Stimulated activated CD4-positive, alpha-beta T cell treated with anti-CD3 and anti-CD28 coated beads, Interleukin-4, amount 100 ng/mL, for 4 hours (primary cell): ENCODE measurements around the gene NLRP12.
"Not testable (repeated sequence)": the region's sequence is repeated elsewhere in the genome, so short reads cannot be mapped to it uniquely, and the experiment has no call there.

Experiments
- DNase-seq, 2 experiments: peaks; one replicate each; pipeline ENCODE4 v3.0.0-alpha.2; 2020

The NLRP12 gene

GRCh38 chr19:53828531-53828930 is 4.4 kb upstream of the NLRP12 start:
- DNase-seq = no peak

GRCh38 chr19:53826876-53827275 is 2.8 kb upstream of the NLRP12 start:
- DNase-seq = no peak

DNA sequence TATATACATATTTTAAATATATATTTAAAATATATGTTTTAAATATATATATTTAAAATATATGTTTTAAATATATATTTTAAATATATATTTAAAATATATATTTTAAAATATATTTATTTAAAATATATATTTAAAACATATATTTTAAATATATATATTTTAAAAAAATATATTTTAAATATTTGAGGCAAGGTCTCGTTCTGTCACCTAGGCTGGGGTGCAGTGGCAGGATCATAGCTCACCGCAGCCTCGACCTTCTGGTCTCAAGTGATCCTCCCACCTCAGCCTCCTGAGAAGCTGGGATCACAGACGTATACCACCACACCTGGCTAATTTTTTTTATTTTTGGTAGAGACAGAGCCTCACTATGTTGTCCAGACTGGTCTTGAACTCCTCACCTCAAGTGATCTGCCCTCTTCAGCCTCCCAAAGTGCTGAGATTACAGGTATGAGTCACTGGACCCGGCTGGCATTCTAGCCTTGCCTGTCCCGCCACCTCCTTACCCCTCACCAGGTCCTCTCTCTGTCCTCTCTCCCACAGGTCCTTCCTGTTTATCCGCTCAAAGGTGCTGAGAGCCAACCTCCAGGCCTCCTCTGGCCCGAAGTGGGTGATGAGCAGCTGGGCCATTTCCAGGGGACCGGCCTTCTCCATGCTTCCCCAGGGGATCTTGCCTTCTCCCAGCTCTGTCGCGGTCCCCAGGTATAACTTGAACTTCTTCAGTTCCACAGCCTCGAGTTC is 564 bp downstream of the NLRP12 start:
- no peak for DNase-seq

GRCh38 chr19:53819861-53820260 is 4.3 kb downstream of the NLRP12 start:
- DNase-seq = no peak

DNA sequence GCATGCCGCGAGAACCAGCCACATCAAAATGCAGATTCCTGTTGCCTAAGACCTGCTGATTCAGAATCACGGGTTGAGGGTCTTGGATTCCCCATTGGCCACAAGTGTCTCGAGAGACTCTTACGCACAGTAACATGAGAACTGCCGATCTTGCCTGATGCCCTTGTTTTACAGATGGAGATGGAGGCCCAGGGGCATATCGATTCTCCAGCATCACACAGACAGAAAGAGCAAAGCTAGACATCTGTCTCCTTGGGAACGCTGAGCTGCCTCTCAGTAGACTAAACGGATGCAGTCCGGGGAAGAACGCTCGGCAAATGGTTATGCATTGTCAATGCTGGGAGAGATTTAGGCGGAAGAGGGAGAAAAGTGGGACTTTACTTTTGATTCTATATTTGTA is 5.4 kb downstream of the NLRP12 start:
- no peak for DNase-seq

- no peak for DNase-seq
Observed at GRCh38 chr19:53813996-53814395, 10.1 kb downstream of the NLRP12 start.

- DNase-seq = no peak
Observed at GRCh38 chr19:53812335-53812734, 11.8 kb downstream of the NLRP12 start.

GRCh38 chr19:53810891-53811290 is 13.2 kb downstream of the NLRP12 start:
- no peak for DNase-seq

DNA sequence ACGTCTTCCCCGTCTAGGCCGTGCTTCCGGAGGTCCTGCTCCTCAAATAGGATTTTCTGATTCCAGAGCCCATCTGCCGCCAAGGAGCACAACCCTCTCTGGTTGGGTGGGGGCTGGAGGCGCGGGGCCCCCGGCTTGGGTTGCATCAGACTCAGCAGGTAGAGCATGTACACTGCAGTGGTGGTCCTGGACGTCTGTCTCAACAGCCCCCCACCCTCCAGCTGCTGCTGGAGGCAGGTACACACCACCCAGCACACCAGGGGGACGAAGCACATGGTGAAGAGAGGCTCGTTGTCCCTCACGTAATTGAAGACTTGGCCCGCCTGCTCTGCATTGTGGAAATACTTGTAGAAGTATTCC is 13.9 kb downstream of the NLRP12 start:
- no peak for DNase-seq

- no peak for DNase-seq
Observed at GRCh38 chr19:53809518-53810186, 14.5 kb downstream of the NLRP12 start.

DNA sequence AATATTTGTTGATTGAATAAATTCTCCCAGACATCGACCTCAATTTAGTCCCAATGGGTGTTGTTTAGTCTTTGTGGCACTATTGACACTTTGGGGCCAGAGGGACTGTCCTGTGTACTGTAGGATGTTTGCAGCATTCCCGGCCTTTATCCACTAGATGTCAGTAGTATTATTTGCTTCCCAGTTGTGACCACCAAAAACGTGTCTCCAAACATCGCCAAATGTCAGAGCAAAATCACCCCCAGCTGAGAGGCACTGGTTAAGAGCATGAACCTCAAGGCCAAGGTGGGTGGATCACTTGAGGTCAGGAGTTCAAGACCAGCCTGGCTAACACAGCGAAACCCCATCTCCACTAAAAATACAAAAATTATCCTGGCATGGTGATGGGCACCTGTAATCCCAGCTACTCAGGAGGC is 15.4 kb downstream of the NLRP12 start:
- no peak for DNase-seq

GRCh38 chr19:53801257-53801656 is 22.9 kb downstream of the NLRP12 start:
- no peak for DNase-seq

DNA sequence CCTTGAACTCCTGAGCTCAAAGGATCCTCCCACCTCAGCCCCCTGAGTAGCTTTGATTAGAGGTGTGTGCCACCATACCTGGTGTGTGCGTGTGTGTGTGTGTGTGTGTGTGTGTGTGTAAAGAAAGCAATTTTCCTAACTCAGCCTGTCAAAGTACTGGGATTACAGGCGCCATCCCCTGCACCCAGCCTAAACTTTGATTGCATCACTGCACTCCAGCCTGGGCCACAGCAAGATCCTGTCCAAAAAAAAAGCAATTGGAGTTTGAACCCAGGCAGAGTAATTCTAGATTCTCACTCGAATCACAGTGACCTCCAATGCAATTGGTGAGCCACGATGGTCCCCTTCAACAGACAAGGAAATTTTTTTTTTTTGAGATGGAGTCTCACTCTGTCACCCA is 29.1 kb downstream of the NLRP12 start:
- DNase-seq = no peak

DNA sequence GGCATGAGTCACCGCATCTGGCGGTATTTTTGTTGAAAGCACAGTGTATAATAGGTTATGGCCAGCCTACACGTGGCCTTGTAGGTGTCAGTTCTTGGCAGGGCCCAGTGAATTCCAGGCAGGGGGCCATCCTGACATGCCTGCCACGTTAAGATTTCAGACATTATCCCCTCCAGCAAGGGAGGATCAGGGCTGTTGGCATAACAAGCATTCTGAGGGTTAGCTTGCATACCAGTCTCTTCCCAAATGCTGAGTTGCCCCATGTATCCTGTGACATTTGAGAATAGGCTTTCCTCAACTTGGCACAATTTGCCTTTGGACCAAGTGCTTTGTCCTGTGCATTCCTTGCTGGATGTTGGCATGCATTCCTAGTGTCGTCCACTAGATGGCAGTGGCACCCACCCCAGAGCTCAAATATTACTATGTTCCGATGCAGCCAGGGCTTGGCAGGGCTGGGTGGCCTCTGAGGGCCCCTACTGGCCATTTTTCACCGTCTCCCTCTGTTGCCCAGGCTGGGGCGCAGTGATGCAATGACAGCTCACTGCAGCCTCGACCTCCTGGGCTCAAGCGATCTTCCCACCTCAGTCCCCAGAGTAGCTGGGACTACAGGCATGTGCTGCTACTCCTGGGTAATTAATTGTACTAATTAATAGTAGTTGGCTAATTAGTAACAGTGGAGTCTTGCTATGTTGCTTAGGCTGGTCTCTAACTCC is 31.2 kb downstream of the NLRP12 start:
- peak; percentile 66 to 69 for DNase-seq

DNA sequence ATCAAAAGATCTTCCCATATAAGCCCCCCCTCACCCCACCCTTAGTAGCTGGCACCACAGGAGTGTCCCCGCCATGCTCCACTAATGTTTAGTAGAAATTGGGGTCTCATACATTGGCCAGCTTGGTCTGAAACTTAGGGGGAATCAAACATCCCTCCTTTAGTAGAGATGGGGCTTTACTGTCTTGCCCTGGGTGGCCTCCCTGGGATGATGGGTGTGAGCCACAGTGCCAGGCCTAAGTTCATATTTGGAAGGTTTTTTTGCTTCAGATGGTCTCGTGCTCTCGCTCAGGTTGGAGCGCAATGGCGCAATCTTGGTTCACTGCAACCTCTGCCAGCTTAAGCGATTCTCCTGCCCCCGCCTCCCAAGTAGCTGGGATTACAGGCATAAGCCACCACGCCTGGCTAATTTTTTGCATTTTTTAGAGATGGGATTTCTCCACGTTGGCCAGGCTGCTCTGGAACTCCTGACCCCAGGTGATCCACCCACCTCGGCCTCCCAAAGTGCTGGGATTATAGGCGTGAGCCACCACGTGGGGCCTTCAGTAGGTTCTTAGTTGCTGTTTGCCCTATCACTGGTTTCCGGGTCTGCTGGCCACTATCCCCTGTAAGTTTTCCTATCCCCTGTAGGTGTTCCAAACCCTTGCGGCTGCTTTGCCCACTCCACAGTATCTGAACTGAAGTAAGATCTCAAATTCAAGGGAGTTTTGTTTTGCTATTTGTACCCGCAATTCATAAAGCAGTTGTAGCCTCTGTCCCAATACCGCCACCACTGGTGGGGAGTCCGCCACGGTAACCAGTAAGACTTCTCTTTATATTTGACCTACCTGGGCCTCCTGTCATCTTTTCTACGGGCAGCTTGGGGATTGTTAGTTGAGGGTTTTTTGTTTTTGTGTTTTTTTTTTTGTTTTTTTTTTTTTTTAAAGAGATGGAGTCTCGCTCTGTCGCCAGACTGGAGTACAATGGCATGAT is 34.1 kb downstream of the NLRP12 start:
- DNase-seq = no peak

- DNase-seq = no peak
Observed at GRCh38 chr19:53787266-53787665, 36.8 kb downstream of the NLRP12 start.

GRCh38 chr19:53786744-53787143 is 37.4 kb downstream of the NLRP12 start:
- DNase-seq = no peak

- DNase-seq = no peak
Observed at GRCh38 chr19:53785196-53785889, 38.8 kb downstream of the NLRP12 start.

DNA sequence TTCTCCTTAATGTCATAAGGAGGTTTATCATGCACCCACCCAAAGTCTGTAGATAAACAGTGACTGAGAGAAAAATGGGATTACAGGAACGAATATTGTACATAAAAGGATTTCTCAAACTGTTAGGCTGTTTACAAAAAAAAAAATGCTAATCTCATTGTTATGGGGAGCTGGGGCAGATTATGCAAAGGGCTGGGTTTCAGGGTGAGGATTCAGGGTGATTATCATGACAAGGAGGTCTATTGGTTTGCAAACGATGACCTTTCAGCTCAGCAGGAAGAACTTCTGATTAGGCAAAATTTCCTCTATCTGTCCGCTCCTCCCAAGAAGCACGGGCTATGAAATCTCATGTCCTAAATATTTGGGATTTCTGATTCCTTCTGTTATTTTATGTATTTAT is 41.4 kb downstream of the NLRP12 start:
- DNase-seq = no peak

GRCh38 chr19:53781332-53781731 is 42.8 kb downstream of the NLRP12 start:
- not testable (repeated sequence) for DNase-seq

GRCh38 chr19:53780506-53780905 is 43.6 kb downstream of the NLRP12 start:
- DNase-seq = no peak

- DNase-seq = no peak
Observed at GRCh38 chr19:53775524-53775923, 48.6 kb downstream of the NLRP12 start.
